Measurements from ENCODE around the gene DSCAML1.
A peak's percentile ranks its signal among the peaks of the same experiment; 100 is the strongest.

The DSCAML1 gene

GRCh38 chr11:117796872-117797529 lies at the start of gene DSCAML1:
Gene DSCAML1 (minus strand): TSS chr11:117797216. CDS start chr11:117797079, 137 bp downstream.
- no peak for DNase-seq

GRCh38 chr11:117843666-117844484 lies 46.9 kb upstream of the DSCAML1 start:
- DNase-seq = peak in 1 of 2 experiments; percentile 35

GRCh38 chr11:117842131-117842941 lies 45.3 kb upstream of the DSCAML1 start:
- DNase-seq = no peak

- DNase-seq = no peak
Measured at GRCh38 chr11:117841551-117842031, 44.6 kb upstream of the DSCAML1 start.

- DNase-seq = no peak
Measured at GRCh38 chr11:117840881-117841550, 44.0 kb upstream of the DSCAML1 start.

DNA sequence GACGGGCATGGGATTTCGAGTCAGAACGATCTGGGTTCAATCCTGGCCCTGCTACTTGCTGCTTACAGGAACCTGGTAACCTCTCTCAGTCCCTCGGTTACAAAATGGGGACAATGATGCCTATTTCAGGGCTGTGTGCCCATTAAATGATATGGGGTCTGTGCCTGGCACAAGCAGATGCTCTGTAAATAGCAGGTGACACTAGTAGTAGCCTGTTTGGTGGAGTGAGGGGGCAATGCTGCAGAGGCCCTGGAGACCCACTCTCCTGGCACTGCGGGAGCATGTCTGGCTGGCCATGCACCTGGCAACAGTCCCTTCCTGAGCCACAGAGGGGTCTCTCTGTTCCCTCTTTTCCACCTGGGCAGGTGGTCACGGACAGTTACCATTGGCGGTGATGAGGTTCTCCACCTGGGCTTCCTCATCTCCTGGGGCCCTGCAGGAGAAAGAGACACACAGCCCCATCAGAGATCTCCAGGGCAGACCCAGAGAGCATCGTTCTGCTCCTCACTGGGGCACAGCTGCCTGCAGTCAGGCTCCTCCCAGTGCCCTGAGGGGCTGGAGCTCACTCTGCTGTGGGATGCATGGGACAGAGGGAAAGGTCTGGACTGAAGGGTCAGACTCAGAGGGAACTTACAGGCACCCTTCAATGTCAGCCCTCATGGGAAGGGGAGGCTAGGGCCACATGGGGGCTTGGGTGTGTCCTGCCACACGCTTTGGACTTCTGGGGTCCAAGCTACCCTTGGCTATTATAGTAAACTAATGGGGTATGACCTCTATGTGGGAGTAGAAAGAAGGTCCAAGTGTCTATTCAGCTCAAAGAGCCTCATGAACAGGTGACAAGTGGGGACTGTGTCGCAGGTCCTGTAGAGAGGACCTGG lies 43.2 kb upstream of the DSCAML1 start:
- DNase-seq = no peak

- no peak for DNase-seq
Measured at GRCh38 chr11:117839380-117839881, 42.4 kb upstream of the DSCAML1 start.

DNA sequence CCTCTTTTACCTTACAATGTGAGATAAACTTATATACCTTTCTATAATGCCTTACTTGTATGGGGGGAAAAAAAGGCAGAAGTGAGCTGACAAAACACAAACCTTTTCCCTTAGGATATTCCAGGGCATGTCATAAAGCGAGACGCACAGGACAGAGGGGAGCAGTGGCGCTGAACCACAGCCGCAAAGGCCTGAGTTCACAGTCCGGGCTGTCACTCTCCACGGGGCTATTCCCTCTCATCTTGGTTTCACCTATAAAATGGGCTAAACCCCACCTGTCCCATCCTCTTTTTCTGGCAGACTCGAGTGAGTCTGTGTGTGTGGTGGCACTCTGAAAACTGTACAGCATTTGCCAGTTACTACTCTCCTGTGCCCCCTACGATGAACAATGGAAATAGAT lies 41.9 kb upstream of the DSCAML1 start:
- no peak for DNase-seq

GRCh38 chr11:117837791-117838190 lies 40.8 kb upstream of the DSCAML1 start:
- no peak for DNase-seq

- no peak for DNase-seq
Measured at GRCh38 chr11:117837070-117837776, 40.2 kb upstream of the DSCAML1 start.

DNA sequence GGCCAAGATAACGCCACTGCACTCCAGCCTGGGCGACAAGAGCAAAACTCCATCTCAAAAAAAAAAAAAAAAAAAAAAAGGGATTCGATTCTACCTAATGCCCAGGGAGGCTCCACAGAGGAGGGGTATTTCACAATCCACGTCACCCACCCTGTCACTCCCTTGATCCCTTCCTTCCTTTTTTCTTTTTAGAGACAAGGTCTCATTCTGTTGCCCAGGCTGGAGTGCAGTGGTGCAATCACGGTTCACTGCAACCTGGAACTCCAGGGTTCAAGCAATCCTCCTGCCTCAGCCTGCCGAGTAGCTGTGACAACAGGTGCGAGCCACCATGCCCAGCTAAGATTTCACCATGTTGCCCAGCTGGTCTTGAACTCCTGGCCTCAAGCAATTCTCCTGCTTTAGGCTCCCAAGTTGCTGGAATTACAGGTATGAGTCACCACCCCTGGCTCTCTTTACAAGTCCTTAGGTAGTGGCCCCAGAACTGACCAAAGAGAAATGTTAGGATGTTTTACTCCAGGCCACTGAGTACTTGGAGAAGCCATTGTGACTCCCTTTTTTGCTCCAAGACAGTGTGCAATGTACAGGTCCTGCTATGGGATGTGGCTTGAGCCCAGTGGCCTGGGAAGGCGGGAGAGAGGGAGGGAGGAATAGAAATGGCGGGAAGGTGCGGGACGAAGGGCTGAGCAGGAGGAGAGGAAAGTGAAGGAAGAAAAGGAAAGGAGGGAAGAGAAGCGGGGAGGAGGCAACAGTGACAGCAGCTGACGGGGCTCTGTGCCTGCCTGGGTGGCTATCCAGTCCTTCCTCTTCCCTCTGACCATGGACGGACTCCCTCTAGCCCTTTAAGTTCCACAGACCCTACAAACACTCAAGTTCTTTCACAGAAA lies 39.3 kb upstream of the DSCAML1 start:
- DNase-seq = no peak

- DNase-seq = no peak
Measured at GRCh38 chr11:117835576-117835975, 38.6 kb upstream of the DSCAML1 start.

DNA sequence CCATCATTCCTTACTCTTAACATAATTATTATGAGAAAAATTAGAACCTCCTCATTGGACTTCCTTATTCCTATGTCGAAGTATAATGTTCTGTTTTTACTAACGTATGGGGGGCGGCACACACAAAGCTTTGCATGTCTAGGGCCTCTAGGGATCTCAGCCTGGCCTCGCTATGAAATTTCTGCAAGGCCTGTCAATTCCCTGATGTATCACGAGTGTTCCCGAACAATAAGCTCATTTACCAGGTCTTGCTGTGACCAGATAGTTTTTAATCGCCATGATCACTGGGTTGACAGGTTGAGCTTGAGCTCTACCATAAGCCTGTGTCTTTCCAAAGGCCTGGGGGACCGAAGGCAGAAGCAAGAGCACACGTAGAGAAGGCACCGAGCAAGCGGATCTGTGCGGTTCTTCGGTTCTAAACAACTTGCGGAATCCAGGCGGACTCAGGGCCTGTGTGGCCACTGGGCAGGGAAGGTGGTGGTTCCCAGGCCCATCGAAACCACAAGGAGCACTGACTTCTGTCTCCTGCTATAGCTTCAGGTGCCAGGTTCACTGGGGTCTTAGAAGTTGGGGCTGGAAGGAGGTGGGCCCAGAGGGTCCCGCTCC lies 37.9 kb upstream of the DSCAML1 start:
- DNase-seq = no peak

DNA sequence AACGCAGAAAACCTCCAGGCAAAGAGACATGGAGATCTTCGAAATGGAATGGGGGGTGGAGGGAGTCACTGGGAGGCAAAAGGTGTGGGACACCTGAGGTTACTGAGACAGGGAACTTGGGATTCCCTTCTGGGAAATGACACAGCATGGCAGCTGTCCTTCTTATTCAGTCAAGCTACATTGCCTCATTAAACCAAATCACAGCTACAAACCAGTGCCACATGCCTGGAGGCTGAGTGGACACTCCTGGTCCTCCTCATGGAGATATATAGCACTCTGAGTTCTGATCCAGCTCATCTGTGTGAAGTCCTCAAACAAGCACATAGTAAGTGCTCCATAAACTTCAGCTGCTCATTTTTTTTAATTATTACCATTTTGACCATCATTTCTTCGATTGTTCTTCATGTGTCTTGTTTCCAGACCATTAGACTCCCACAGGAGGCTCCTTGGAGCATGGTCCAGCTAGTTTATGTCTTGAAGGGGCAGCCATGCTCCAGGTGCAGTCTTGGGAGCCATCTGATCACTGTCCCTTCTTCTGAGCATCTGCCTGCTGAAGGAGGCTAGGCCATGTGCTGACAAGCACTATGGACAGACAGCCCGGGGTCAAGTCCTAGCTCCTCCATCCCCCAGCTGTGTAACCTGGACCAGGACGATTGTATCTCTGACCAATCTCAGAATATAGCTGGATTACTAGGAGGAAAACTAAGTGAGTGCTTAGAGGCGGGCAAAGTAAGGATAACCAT lies 37.2 kb upstream of the DSCAML1 start:
- DNase-seq = no peak

- DNase-seq = no peak
Measured at GRCh38 chr11:117833401-117833891, 36.4 kb upstream of the DSCAML1 start.

DNA sequence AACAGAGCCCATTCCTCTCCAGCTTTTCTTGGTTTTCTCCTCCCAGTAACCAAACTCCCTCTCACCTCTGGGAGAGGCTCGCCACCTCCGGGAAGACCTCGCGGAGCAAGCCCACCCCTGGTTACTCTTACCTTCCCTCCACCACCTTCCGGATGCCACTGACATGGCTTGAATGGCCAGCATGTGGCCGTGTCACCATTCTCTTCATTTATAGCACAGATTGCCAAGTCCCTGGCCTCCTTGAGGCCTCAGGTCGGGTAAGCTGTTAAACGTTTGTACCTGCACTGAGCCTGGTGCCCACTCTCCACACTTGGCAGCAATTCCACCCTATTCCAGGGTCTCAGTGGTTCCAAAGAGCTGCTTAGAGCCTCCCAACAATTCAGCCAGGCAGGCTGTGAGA lies 35.5 kb upstream of the DSCAML1 start:
- no peak for DNase-seq

GRCh38 chr11:117831661-117832415 lies 34.8 kb upstream of the DSCAML1 start:
- no peak for DNase-seq
